Bronchial epithelial cell (primary cell): ENCODE measurements around the gene RPTOR. TPM values are rescaled to one million over a fixed set of nuclear protein-coding genes. Genes with fewer than 3 reads are reported as not detected.
A peak's percentile ranks its signal among the peaks of the same experiment; 100 is the strongest.

ENCODE experiments used
- DNase-seq: peaks from one replicate; pipeline ENCODE4 v3.0.0-alpha.2; 2010; ENCODE audit warnings: low read depth
- FAIRE-seq: peaks from 2 replicates; lab custom pipeline; 2011; peaks lifted over from hg19 to GRCh38; lab: Jason Lieb, UNC
- H3K27me3 ChIP-seq: 2 replicates; pipeline ENCODE4 v1.5.1; 2011; ENCODE audit warnings: low read length; ENCODE audit not compliant: control insufficient read depth, insufficient read depth
- H3K36me3 ChIP-seq: 2 replicates; pipeline ENCODE4 v1.5.1; 2011; ENCODE audit warnings: low read length; ENCODE audit not compliant: control insufficient read depth, insufficient read depth
- H3K4me3 ChIP-seq: 2 replicates; pipeline ENCODE4 v1.5.1; 2011; ENCODE audit warnings: mild to moderate bottlenecking, low read depth, low read length, control low read depth
- CTCF ChIP-seq: IDR thresholded peaks from 2 replicates; pipeline ENCODE4 v1.5.1; 2011; ENCODE audit warnings: mild to moderate bottlenecking, moderate library complexity, low read length, control low read depth, inconsistent platforms; ENCODE audit not compliant: insufficient read depth, severe bottlenecking
- total RNA-seq: library from RNA; depleted of rRNA; stranded (reverse); fragments of >200 nt; gene quantifications from 2 replicates; pipeline ENCODE4 v1.2.1, GENCODE V29; 2014

Gene RPTOR
- total RNA-seq, 1 donor from 2014 or later = 14.0 TPM

GRCh38 chr17:80984749-80985148, 440.1 kb downstream of the RPTOR start:
- peak; percentile 6 for TF ChIP-seq CTCF
- peaks cover 2% of the 10 kb centered on the region for H3K27me3 ChIP-seq
- DNase-seq = peak; percentile 53
- FAIRE-seq = no peak
- H3K36me3 ChIP-seq = no peaks in the 10 kb centered on the region
- H3K4me3 ChIP-seq = no peak overlapping the region

GRCh38 chr17:80986046-80986445, 441.4 kb downstream of the RPTOR start:
- TF ChIP-seq CTCF = no peak

GRCh38 chr17:80986816-80987475, 442.3 kb downstream of the RPTOR start:
- no peak for TF ChIP-seq CTCF
- Histone ChIP-seq H3K27me3 (peaks cover 2% of the 10 kb centered on the region), H3K4me3 (no peak overlapping the region), H3K36me3 (no peaks in the 10 kb centered on the region)
- FAIRE-seq (no peak), DNase-seq (no peak)

More at GRCh38 chr17:80986046-80986445, 441.4 kb downstream of the RPTOR start:
- Histone ChIP-seq H3K27me3 (peaks cover 2% of the 10 kb centered on the region), H3K36me3 (no peaks in the 10 kb centered on the region), H3K4me3 (no peak overlapping the region)
- FAIRE-seq (no peak), DNase-seq (no peak)

GRCh38 chr17:80987941-80988461, 443.4 kb downstream of the RPTOR start:
- DNase-seq (no peak), FAIRE-seq (no peak)
- Histone ChIP-seq H3K4me3 (no peak overlapping the region), H3K36me3 (no peaks in the 10 kb centered on the region), H3K27me3 (no peaks in the 10 kb centered on the region)
- TF ChIP-seq CTCF = no peak

GRCh38 chr17:80989586-80989913, 444.9 kb downstream of the RPTOR start:
- TF ChIP-seq CTCF = no peak
- FAIRE-seq (no peak), DNase-seq (no peak)
- Histone ChIP-seq H3K4me3 (no peak overlapping the region), H3K27me3 (no peaks in the 10 kb centered on the region), H3K36me3 (no peaks in the 10 kb centered on the region)
